Eye (tissue), 1 donor: ENCODE measurements around the gene UBAP2L.
"Not testable (repeated sequence)": the region's sequence is repeated elsewhere in the genome, so short reads cannot be mapped to it uniquely, and the experiment has no call there.

Source experiments
- DNase-seq: peaks from one replicate; pipeline ENCODE4 v3.0.0-alpha.2; 2015

UBAP2L gene

DNA sequence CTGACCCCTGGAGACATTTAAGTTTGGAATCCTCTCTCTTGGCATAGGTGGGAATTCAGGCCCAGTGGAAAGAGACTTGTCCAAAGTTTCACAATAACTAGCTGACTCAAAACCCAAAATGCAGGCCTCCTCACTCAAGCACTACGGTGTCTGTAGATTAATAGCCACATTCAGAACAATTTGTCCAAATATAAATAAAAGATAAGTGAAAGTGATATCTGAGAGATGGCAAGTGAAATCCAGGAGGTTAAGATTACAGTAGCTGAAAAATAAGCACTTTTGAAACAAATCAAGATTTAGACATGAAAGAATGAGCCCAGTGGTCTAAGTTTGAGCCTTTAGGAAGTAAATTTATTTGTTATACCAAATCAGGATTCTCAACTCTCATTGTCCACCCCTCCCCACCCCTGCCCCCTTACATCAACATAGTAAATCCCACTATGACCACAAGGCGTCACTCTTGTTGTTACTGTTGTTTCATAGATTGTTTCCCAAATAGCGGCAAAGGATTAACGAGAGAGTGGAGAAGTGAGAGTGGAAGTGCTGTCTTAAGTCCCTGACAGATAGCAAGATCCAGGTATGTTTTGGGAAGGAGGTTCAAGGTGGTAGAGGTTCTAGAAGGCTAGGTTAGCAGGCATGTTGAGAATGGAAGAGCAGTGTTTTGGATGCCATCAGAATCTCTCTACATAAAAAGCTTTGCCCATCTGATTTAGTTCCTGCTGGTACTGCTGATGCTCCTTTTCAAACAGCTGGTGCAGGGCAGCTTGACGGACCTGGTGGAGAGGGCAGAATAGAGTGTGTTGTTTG is 21.8 kb upstream of the UBAP2L start:
- DNase-seq, result peak; percentile 86

GRCh38 chr1:154199563-154199879 is 21.2 kb upstream of the UBAP2L start:
- DNase-seq, result no peak

- DNase-seq, result not testable (repeated sequence)
Observed at GRCh38 chr1:154205778-154206177, 15.0 kb upstream of the UBAP2L start.

DNA sequence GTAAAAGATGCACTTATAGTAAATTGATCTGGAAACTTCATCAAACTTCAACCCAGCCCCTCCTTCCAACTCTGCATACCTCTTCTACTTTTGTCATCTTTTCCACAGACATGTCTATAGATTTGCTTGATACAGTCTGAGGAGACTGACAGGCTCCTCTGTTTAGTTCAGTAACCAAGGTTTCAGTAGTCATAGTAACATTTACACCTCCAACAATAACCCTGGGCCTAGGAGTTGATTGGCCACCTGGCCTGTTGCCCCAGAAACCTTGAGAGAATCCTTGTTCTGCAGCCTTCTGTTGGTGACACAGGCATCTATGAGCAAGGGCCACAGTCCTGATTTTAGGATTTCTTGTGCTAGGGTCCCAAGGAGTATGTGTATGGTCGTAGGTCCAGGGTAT is 14.6 kb upstream of the UBAP2L start, which contains the start of gene CFAP141:
Gene CFAP141 (minus strand): TSS at position 138 of the 400 bp plus-strand sequence. CDS start 26 bp downstream, at position 112.
- DNase-seq, result no peak

GRCh38 chr1:154207262-154207661 is 13.5 kb upstream of the UBAP2L start:
- DNase-seq, result no peak

GRCh38 chr1:154208677-154209388 is 11.9 kb upstream of the UBAP2L start:
- no peak for DNase-seq

DNA sequence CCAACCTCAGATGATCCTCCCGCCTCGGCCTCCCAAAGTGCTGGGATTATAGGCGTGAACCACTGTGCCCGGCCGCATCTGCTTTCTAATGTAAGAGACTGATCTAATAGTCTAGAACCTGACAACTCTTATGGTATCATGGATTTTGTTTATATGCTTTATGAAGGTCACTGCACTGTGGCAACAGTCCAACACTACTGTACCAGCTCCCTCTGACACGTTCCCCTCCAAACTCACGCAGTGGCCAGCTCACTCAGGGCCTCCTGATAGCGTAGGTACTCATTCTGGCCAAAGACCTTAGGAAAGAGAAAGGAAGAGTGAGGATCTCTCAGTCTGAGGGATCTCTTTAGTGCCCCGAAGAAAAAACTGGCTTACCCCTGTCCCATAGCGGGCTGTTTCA is 8.7 kb upstream of the UBAP2L start:
- DNase-seq, result no peak

DNA sequence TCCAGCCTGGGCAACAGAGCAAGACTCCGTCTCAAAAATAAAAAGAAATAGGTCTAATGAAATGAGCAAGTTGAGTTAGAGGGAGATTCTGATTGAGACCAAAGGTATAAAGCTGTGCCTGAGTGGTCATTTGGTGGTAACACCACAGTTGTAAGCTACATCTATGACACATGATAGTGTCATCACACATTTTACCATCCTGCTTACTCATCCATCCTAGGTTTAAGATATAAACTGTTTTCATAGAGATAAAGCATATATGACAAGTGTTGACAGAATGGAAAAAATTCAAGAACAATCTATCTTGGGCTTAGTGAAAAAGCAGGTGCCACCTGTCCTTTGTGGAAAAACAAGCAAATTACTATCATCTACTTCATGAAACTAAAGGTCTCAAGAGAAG is 7.5 kb upstream of the UBAP2L start:
- no peak for DNase-seq

DNA sequence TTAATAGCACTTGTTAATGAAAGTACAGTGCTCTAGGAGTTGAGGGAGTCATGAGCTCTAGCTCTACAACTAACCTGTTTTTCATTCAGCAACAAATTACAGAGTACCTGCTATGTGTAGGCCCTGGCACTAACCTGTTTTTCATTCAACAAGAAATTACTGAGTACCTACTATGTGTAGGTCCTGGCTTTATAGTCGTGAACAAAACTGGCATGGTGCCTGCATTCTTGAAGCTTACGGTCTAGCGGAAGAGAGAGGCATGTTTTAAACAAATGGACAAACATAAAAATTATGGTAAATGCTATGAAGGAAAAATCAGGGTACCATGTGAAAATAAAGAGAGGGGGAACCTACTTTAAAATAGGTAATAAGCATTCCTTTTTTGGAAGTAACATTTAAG is 2.2 kb upstream of the UBAP2L start:
- no peak for DNase-seq

DNA sequence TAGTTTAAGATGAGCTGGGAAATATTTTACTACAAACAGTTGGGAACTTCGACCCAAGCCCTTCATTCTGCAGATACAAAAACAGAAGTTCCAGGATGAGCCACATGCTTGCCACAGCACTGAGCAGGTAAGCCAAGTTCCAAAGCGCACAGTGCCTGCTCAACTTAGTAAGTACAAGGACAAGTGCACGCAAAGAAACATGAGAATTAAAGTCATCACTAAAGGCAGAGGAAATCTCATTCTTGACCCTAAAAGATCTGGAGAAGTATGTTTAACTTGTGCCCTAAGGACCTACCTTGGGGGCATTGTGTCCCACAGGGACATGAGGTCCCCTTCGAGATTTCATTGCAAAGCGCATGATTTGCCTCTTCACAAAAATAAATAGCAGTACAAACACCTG is 1.2 kb upstream of the UBAP2L start:
- no peak for DNase-seq

GRCh38 chr1:154220970-154221277 is 169 bp downstream of the UBAP2L start:
- no peak for DNase-seq

- peak; percentile 84 for DNase-seq
Observed at GRCh38 chr1:154221278-154222001, 685 bp downstream of the UBAP2L start.

DNA sequence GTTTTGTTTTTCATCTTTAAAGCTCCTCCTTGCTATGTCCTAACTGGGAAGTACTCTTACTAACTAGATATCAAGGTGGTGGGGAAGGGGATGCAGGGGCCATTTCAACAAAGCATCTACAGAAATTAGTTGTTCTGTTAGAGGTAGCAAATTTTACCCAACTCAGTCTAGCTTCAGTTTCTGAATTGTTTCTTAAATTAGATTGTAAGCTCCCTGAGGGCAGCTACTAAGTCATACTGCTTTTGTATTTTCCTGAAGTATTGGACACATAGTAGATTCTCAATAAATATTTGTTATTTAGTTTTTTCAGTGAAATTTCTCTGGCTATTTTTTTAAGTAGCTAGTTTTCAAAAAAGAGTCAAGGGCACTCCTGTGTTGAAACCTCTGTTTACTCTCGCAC is 1.8 kb downstream of the UBAP2L start:
- no peak for DNase-seq

DNA sequence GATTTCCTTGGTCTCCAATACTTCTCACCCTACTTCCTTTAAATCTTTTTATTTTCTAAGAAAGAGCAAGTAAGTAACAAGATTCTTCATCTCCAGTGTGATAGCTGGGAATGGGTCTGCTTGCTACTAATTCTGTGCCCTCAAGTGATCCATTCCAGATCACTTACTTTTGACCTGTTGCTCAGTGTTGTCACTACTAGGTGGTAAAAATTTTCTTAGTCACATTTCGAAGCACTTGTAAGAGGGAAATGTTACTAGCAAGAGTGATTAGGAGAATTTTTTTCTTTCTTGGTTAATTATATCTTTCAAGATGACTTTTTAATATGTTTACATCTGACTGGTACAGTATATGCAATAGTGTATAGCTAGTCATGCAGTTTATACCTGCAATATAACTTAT is 2.2 kb downstream of the UBAP2L start:
- no peak for DNase-seq

GRCh38 chr1:154223621-154224020 is 2.9 kb downstream of the UBAP2L start:
- DNase-seq, result no peak

GRCh38 chr1:154225370-154225769 is 4.6 kb downstream of the UBAP2L start:
- DNase-seq, result no peak

GRCh38 chr1:154231112-154231511 is 10.4 kb downstream of the UBAP2L start:
- not testable (repeated sequence) for DNase-seq

DNA sequence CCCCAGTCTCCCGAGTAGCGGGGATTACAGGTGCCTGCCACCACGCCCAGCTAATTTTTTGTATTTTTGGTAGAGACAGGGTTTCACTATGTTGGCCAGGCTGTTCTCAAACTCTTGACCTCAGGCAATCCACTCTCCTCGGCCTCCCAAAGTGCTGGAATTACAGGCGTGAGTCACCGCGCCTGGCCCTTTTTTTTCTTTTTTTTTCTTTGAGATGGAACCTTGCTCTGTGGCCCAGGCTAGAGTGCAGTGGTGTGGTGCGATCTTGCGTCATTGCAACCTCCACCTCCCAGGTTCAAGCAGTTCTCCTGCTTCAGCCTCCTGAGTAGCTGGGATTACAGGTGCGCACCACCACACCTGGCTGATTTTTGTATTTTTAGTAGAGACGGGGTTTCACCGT is 12.4 kb downstream of the UBAP2L start:
- not testable (repeated sequence) for DNase-seq

DNA sequence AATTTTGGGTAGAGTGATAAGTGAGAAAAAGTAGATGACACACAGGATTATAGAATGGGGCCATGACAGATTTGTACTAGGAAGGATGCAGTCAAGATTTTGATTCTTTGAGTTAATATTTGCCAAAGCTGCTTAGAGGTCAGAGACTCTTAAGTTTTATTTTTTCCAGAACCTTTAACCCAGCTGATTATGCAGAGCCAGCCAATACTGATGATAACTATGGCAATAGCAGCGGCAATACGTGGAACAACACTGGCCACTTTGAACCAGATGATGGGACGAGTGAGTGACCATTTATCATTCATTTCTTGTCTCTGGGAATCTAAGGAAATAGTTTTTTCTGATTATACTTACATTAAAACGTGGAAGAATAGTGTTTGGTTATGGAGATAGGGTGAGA is 16.1 kb downstream of the UBAP2L start:
- no peak for DNase-seq

GRCh38 chr1:154237435-154237834 is 16.7 kb downstream of the UBAP2L start:
- no peak for DNase-seq

DNA sequence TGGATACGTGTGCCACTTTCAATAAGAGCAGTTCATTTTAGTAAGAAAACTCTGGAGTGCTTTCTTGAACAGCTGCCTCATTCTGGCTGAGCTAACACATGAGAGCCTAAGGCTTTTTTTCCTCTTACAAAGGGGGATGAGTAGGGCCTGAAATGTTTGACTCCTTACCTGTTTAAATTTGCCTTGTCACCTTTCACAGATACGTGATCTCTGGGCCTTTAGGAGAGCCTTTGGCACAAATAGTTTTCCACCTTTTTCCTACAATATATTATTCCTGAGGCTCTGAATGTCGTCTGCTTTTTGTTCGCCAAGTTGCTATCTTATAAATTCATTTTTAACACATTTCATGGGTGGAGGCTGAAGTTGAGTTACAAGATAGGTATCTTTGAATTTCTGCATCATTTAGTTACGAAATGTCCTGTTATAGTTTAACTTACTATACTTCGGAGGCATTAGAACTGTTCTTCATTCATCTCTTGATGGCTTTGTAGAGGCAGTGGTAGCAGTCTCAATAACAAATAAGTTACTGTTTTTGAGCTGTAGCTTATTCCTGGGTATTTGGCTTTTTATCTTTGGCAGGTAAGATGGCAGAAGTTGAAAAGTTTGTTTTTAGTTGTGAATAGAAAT is 17.2 kb downstream of the UBAP2L start:
- no peak for DNase-seq

DNA sequence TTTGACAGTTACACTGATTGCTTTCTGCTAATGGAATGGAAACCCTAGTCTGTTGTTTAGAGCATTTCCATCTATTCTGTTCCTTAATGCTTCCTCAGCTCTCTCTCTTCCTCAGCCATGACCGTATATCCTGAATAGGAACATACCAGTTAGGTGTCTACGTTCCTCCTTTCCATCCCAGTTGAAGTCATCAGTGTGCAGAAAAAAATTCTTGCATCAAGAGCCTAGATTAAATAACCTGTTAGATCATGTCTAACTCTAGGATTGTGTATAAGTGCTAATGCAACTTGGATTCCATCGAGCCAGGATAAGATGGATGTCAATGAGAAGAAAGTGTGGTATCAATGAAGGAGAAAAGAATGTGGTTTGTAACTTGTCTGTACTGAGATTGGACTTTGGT is 18.7 kb downstream of the UBAP2L start:
- no peak for DNase-seq

GRCh38 chr1:154240294-154240833 is 19.6 kb downstream of the UBAP2L start:
- no peak for DNase-seq
